Measurements from ENCODE around the gene SLC25A22.

Gene SLC25A22

GRCh38 chr11:791658-792534 is 6.2 kb downstream of the SLC25A22 start:
- WGBS (ENCODE audit: extremely low coverage, insufficient coverage, insufficient read length) = no CpG with 5 or more reads among the region's 49 CpGs

GRCh38 chr11:790721-791564 is 7.1 kb downstream of the SLC25A22 start:
- Histone ChIP-seq H3K4me3 (ENCODE audit: low read depth, low read length) (no peak overlapping the region), H2BK120ac (ENCODE audit: insufficient read depth, low read length, poor library complexity) (no peak overlapping the region), H3K9me3 (ENCODE audit: insufficient read depth, low read depth, low read length) (peaks cover 2% of the 10 kb centered on the region), H3K79me1 (ENCODE audit: low read length) (no peaks in the 10 kb centered on the region), H3K18ac (ENCODE audit: low read length) (no peak overlapping the region), H3K9ac (ENCODE audit: low read length) (no peak overlapping the region), H3K27ac (ENCODE audit: low read depth, low read length) (no peak overlapping the region), H3K36me3 (ENCODE audit: control insufficient read depth in 1 of 2, insufficient read depth in 2 of 2, low read length in 2 of 2) (peaks cover 36% of the 10 kb centered on the region in 2 experiments), H4K12ac (ENCODE audit: low read depth, low read length) (no peak overlapping the region), H3K4me1 (ENCODE audit: control insufficient read depth in 1 of 2, insufficient read depth in 2 of 2, low read length in 2 of 2) (peaks cover 3 to 6% of the 10 kb centered on the region in 2 experiments), H4K8ac (ENCODE audit: low read depth, low read length) (no peak overlapping the region), H3K23ac (ENCODE audit: low read length) (no peak overlapping the region), H2AFZ (ENCODE audit: insufficient read depth, low read length, poor library complexity) (no peak overlapping the region), H3K27me3 (ENCODE audit: insufficient read depth, low read length) (peaks cover 2% of the 10 kb centered on the region), H2AK5ac (ENCODE audit: low read length) (no peak overlapping the region), H4K91ac (ENCODE audit: low read depth, low read length) (no peak overlapping the region), H2BK12ac (ENCODE audit: low read length) (no peak overlapping the region), H3K4me2 (ENCODE audit: low read length) (no peak overlapping the region), H2BK5ac (ENCODE audit: low read depth, low read length, poor library complexity) (no peak overlapping the region), H3K14ac (ENCODE audit: low read length) (no peak overlapping the region), H3K79me2 (ENCODE audit: control insufficient read depth, insufficient read depth, low read length, poor library complexity) (no peaks in the 10 kb centered on the region), H3K4ac (ENCODE audit: low read depth, low read length) (no peak overlapping the region)
- no peak for DNase-seq
- WGBS (ENCODE audit: extremely low coverage, insufficient coverage, insufficient read length) = no CpG with 5 or more reads among the region's 18 CpGs

More at GRCh38 chr11:791658-792534, 6.2 kb downstream of the SLC25A22 start:
- Histone ChIP-seq H3K27me3 (ENCODE audit: insufficient read depth, low read length) (peaks cover 2% of the 10 kb centered on the region), H2BK5ac (ENCODE audit: low read depth, low read length, poor library complexity) (no peak overlapping the region), H2AK5ac (ENCODE audit: low read length) (no peak overlapping the region), H3K4ac (ENCODE audit: low read depth, low read length) (no peak overlapping the region), H4K91ac (ENCODE audit: low read depth, low read length) (no peak overlapping the region), H3K14ac (ENCODE audit: low read length) (no peak overlapping the region), H4K8ac (ENCODE audit: low read depth, low read length) (no peak overlapping the region), H2AFZ (ENCODE audit: insufficient read depth, low read length, poor library complexity) (no peak overlapping the region), H3K79me1 (ENCODE audit: low read length) (no peaks in the 10 kb centered on the region), H3K4me1 (ENCODE audit: control insufficient read depth in 1 of 2, insufficient read depth in 2 of 2, low read length in 2 of 2) (peaks cover 11 to 14% of the 10 kb centered on the region in 2 experiments), H3K18ac (ENCODE audit: low read length) (no peak overlapping the region), H2BK12ac (ENCODE audit: low read length) (no peak overlapping the region), H2BK120ac (ENCODE audit: insufficient read depth, low read length, poor library complexity) (no peak overlapping the region), H3K23ac (ENCODE audit: low read length) (no peak overlapping the region), H3K9me3 (ENCODE audit: insufficient read depth, low read depth, low read length) (peaks cover 2% of the 10 kb centered on the region), H3K27ac (ENCODE audit: low read depth, low read length) (no peak overlapping the region), H3K4me3 (ENCODE audit: low read depth, low read length) (no peak overlapping the region), H3K4me2 (ENCODE audit: low read length) (no peak overlapping the region), H3K36me3 (ENCODE audit: control insufficient read depth in 1 of 2, insufficient read depth in 2 of 2, low read length in 2 of 2) (peaks cover 36% of the 10 kb centered on the region in 2 experiments), H4K12ac (ENCODE audit: low read depth, low read length) (no peak overlapping the region), H3K79me2 (ENCODE audit: control insufficient read depth, insufficient read depth, low read length, poor library complexity) (no peaks in the 10 kb centered on the region), H3K9ac (ENCODE audit: low read length) (no peak overlapping the region)
- no peak for DNase-seq

GRCh38 chr11:789943-790342 is 8.1 kb downstream of the SLC25A22 start, which contains the start of gene CEND1:
Gene CEND1 (minus strand): TSS chr11:790090. CDS start chr11:788576, 1,514 bp downstream.
- no peak within 1 kb of the TSS for H2BK5ac ChIP-seq (ENCODE audit: low read depth, low read length, poor library complexity)
- no peak within 1 kb of the TSS for H2BK12ac ChIP-seq (ENCODE audit: low read length)
- no peaks in the 10 kb centered on the region for H3K79me1 ChIP-seq (ENCODE audit: low read length)
- no peak within 1 kb of the TSS for H3K27ac ChIP-seq (ENCODE audit: low read depth, low read length)
- H3K4me2 ChIP-seq (ENCODE audit: low read length) = no peak within 1 kb of the TSS
- no peak within 1 kb of the TSS for H3K14ac ChIP-seq (ENCODE audit: low read length)
- H3K27me3 ChIP-seq (ENCODE audit: insufficient read depth, low read length) = peaks cover 2% of the 10 kb centered on the region
- peaks cover 36% of the 10 kb centered on the region in 2 experiments for H3K36me3 ChIP-seq (ENCODE audit: control insufficient read depth in 1 of 2, insufficient read depth in 2 of 2, low read length in 2 of 2)
- no peak within 1 kb of the TSS for H4K12ac ChIP-seq (ENCODE audit: low read depth, low read length)
- no peak within 1 kb of the TSS for H2AFZ ChIP-seq (ENCODE audit: insufficient read depth, low read length, poor library complexity)
- H3K4me1 ChIP-seq (ENCODE audit: control insufficient read depth in 1 of 2, insufficient read depth in 2 of 2, low read length in 2 of 2) = peaks cover 0 to 3% of the 10 kb centered on the region in 2 experiments
- no peaks in the 10 kb centered on the region for H3K79me2 ChIP-seq (ENCODE audit: control insufficient read depth, insufficient read depth, low read length, poor library complexity)
- no peak within 1 kb of the TSS for H3K18ac ChIP-seq (ENCODE audit: low read length)
- H4K8ac ChIP-seq (ENCODE audit: low read depth, low read length) = no peak within 1 kb of the TSS
- H3K4me3 ChIP-seq (ENCODE audit: low read depth, low read length) = no peak within 1 kb of the TSS
- no peak within 1 kb of the TSS for H3K9ac ChIP-seq (ENCODE audit: low read length)
- no peak within 1 kb of the TSS for H4K91ac ChIP-seq (ENCODE audit: low read depth, low read length)
- no peak within 1 kb of the TSS for H2BK120ac ChIP-seq (ENCODE audit: insufficient read depth, low read length, poor library complexity)
- no peak within 1 kb of the TSS for H3K23ac ChIP-seq (ENCODE audit: low read length)
- H3K9me3 ChIP-seq (ENCODE audit: insufficient read depth, low read depth, low read length) = peaks cover 2% of the 10 kb centered on the region
- no peak within 1 kb of the TSS for H2AK5ac ChIP-seq (ENCODE audit: low read length)
- DNase-seq = peak in 1 of 2 donors; percentile 32
- WGBS (ENCODE audit: extremely low coverage, insufficient coverage, insufficient read length) = no CpG with 5 or more reads among the region's 44 CpGs
- no peak within 1 kb of the TSS for H3K4ac ChIP-seq (ENCODE audit: low read depth, low read length)

Measured in trophoblast cell (in vitro differentiated cells and primary cell).